Liver (tissue), 9 donors: ENCODE data around the gene RNASE8. TPM values are rescaled to one million over a fixed set of nuclear protein-coding genes. Genes with fewer than 3 reads are reported as not detected.

Source experiments
- DNase-seq: peaks from one replicate; pipeline ENCODE4 v3.0.0-alpha.2; 2017; ENCODE audit warnings: low spot score
- H3K27ac ChIP-seq, 2 donors: one replicate each; pipeline ENCODE4 v1.7.0; 2013; ENCODE audit warnings: inconsistent platforms in 2 of 2, low read length in 2 of 2, control low read depth in 1 of 2, low read depth in 1 of 2, mild to moderate bottlenecking in 1 of 2
- H3K27me3 ChIP-seq, 4 donors: one replicate each; pipeline versions ENCODE4 v1.6.1 to v1.7.0; 2013; ENCODE audit warnings: low read length in 3 of 4, inconsistent platforms in 1 of 4, mild to moderate bottlenecking in 1 of 4, moderate library complexity in 1 of 4; ENCODE audit not compliant: control insufficient read depth in 4 of 4, insufficient read depth in 4 of 4
- H3K36me3 ChIP-seq, 4 donors: one replicate each; pipeline versions ENCODE4 v1.6.1 to v1.7.0; 2013; ENCODE audit warnings: low read length in 3 of 4, mild to moderate bottlenecking in 3 of 4, low read depth in 1 of 4, moderate library complexity in 1 of 4; ENCODE audit not compliant: control insufficient read depth in 4 of 4, insufficient read depth in 3 of 4
- H3K4me1 ChIP-seq, 4 donors: one replicate each; pipeline versions ENCODE4 v1.6.1 to v1.7.0; 2013; ENCODE audit warnings: low read length in 3 of 4, mild to moderate bottlenecking in 3 of 4, moderate library complexity in 1 of 4; ENCODE audit not compliant: control insufficient read depth in 4 of 4, insufficient read depth in 4 of 4
- H3K4me3 ChIP-seq, 3 donors: one replicate each; pipeline versions ENCODE4 v1.6.1 to v1.7.0; 2013; ENCODE audit warnings: low read length in 3 of 3, control low read depth in 1 of 3, low read depth in 1 of 3, mild to moderate bottlenecking in 1 of 3
- H3K9ac ChIP-seq, 2 donors: one replicate each; pipeline ENCODE4 v1.7.0; 2013; ENCODE audit warnings: low read length in 2 of 2, mild to moderate bottlenecking in 2 of 2, moderate library complexity in 2 of 2, control low read depth in 1 of 2, low read depth in 1 of 2
- H3K9me3 ChIP-seq, 4 donors: one replicate each; pipeline versions ENCODE4 v1.6.1 to v1.7.0; 2013; ENCODE audit warnings: low read length in 3 of 4; ENCODE audit not compliant: control insufficient read depth in 4 of 4
- FOXA1 ChIP-seq: IDR thresholded peaks from 2 replicates; pipeline ENCODE4 v1.6.1; 2016; ENCODE audit warnings: antibody characterized with exemption
- FOXA2 ChIP-seq: IDR thresholded peaks from 2 replicates; pipeline ENCODE4 v1.6.1; 2016; ENCODE audit warnings: antibody characterized with exemption
- GABPA ChIP-seq, 2 donors: IDR thresholded peaks in 1 of 2; conservative IDR thresholded peaks in 1 of 2; 2 replicates each; pipeline ENCODE4 v1.6.1; 2016; ENCODE audit warnings: antibody characterized with exemption in 2 of 2, mild to moderate bottlenecking in 1 of 2, moderate library complexity in 1 of 2
- HNF4A ChIP-seq, 2 donors: conservative IDR thresholded peaks; 2 replicates each; pipeline ENCODE4 v1.6.1; 2016; ENCODE audit warnings: antibody characterized with exemption in 2 of 2, mild to moderate bottlenecking in 2 of 2
- HNF4G ChIP-seq: IDR thresholded peaks from 2 replicates; pipeline ENCODE4 v1.6.1; 2016; ENCODE audit warnings: antibody characterized with exemption
- RAD21 ChIP-seq, 2 donors: IDR thresholded peaks; 2 replicates each; pipeline ENCODE4 v1.6.1; 2016; ENCODE audit warnings: antibody characterized with exemption in 2 of 2, mild to moderate bottlenecking in 2 of 2
- TAF1 ChIP-seq: conservative IDR thresholded peaks from 2 replicates; pipeline ENCODE4 v1.6.1; 2016; ENCODE audit warnings: antibody characterized with exemption, mild to moderate bottlenecking
- YY1 ChIP-seq: IDR thresholded peaks from 2 replicates; pipeline ENCODE4 v1.6.1; 2016; ENCODE audit warnings: antibody characterized with exemption, mild to moderate bottlenecking
- WGBS: extraction: QIAGEN DNeasy Blood & Tissue Kit; methylation state at CpG from one replicate; pipeline ENCODE4 v1.1.7; 2013; 5-methylcytosine and 5-hydroxymethylcytosine counted together
- polyA plus RNA-seq, 2 donors: library from polyadenylated mRNA; stranded (reverse) in 1 of 2; unstranded in 1 of 2; fragments of 200-250 nt in 1 of 2; fragments of >200 nt in 1 of 2; fragmentation: Nextera tagmentation in 1 of 2; extraction: Ambion mirVana in 1 of 2; gene quantifications; one replicate each; pipeline versions ENCODE4 v1.2.1 to v1.2.3, GENCODE V29; 2013 to 2015
- total RNA-seq, 2 donors: library from RNA; depleted of rRNA; stranded (reverse); fragments of >200 nt; gene quantifications; one replicate each; pipeline ENCODE4 v1.2.3, GENCODE V29; 2014
- TF ChIP-seq, protein P1 (sequence below): IDR thresholded peaks from 2 replicates; pipeline ENCODE4 v1.6.1; 2016; ENCODE audit warnings: antibody characterized with exemption
- TF ChIP-seq, protein P2 (sequence below): IDR thresholded peaks from 2 replicates; pipeline ENCODE4 v1.6.1; 2016; ENCODE audit warnings: antibody characterized with exemption
- TF ChIP-seq, protein P3 (sequence below): IDR thresholded peaks from 2 replicates; pipeline ENCODE4 v1.6.1; 2016; ENCODE audit warnings: antibody characterized with exemption, mild to moderate bottlenecking
- TF ChIP-seq, protein P4 (sequence below): IDR thresholded peaks from 2 replicates; pipeline ENCODE4 v1.6.1; 2016; ENCODE audit warnings: antibody characterized with exemption
- donor health status: healthy.
- donor health status: healthy.
- donor health status: healthy.
- donor health status: healthy.
- donor health status: healthy.

Gene RNASE8
- total and polyA plus RNA-seq, 4 donors: not detected

DNA sequence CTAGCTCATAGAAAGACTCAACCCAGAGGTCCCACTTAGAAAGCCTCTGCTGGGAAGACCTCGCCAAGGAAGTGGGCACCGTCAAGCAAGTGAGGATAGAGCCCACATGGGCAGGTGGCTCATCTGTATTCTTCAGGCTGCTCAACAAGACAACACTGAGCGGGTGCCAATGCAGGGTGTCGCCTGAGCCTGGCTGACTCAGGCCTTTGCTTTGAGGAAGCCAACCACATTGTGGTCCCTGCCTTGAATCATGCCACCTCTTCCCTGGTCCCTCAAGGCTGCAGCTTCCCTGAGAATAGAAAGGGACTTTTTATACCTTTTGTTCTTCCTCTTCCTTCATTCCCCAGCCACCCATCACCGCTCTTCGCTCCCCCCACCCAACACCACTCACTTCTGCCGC, 20.9 kb upstream of the RNASE8 start:
- no peak overlapping the region for H3K9ac ChIP-seq
- no peaks in the 10 kb centered on the region for H3K36me3 ChIP-seq
- WGBS: 94% methylated on average over 7 of the region's 7 CpGs
- TF ChIP-seq TAF1 (no peak), FOXA1 (no peak), FOXA2 (no peak), RAD21 (IDR thresholded peaks at IDR 0.05) (no peak)
- TF ChIP-seq, protein P1, sequence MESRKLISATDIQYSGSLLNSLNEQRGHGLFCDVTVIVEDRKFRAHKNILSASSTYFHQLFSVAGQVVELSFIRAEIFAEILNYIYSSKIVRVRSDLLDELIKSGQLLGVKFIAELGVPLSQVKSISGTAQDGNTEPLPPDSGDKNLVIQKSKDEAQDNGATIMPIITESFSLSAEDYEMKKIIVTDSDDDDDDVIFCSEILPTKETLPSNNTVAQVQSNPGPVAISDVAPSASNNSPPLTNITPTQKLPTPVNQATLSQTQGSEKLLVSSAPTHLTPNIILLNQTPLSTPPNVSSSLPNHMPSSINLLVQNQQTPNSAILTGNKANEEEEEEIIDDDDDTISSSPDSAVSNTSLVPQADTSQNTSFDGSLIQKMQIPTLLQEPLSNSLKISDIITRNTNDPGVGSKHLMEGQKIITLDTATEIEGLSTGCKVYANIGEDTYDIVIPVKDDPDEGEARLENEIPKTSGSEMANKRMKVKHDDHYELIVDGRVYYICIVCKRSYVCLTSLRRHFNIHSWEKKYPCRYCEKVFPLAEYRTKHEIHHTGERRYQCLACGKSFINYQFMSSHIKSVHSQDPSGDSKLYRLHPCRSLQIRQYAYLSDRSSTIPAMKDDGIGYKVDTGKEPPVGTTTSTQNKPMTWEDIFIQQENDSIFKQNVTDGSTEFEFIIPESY: no peak
- TF ChIP-seq, protein P2, sequence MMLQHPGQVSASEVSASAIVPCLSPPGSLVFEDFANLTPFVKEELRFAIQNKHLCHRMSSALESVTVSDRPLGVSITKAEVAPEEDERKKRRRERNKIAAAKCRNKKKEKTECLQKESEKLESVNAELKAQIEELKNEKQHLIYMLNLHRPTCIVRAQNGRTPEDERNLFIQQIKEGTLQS: no peak
- TF ChIP-seq, protein P3, sequence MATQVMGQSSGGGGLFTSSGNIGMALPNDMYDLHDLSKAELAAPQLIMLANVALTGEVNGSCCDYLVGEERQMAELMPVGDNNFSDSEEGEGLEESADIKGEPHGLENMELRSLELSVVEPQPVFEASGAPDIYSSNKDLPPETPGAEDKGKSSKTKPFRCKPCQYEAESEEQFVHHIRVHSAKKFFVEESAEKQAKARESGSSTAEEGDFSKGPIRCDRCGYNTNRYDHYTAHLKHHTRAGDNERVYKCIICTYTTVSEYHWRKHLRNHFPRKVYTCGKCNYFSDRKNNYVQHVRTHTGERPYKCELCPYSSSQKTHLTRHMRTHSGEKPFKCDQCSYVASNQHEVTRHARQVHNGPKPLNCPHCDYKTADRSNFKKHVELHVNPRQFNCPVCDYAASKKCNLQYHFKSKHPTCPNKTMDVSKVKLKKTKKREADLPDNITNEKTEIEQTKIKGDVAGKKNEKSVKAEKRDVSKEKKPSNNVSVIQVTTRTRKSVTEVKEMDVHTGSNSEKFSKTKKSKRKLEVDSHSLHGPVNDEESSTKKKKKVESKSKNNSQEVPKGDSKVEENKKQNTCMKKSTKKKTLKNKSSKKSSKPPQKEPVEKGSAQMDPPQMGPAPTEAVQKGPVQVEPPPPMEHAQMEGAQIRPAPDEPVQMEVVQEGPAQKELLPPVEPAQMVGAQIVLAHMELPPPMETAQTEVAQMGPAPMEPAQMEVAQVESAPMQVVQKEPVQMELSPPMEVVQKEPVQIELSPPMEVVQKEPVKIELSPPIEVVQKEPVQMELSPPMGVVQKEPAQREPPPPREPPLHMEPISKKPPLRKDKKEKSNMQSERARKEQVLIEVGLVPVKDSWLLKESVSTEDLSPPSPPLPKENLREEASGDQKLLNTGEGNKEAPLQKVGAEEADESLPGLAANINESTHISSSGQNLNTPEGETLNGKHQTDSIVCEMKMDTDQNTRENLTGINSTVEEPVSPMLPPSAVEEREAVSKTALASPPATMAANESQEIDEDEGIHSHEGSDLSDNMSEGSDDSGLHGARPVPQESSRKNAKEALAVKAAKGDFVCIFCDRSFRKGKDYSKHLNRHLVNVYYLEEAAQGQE: no peak
- no peak for DNase-seq
- H3K9me3 ChIP-seq: no peaks in the 10 kb centered on the region
- no peak overlapping the region for H3K4me3 ChIP-seq
- peaks cover 4 to 37% (median 27%) of the 10 kb centered on the region in 4 donors for H3K4me1 ChIP-seq
- no peaks in the 10 kb centered on the region for H3K27me3 ChIP-seq
- no peak overlapping the region for H3K27ac ChIP-seq

DNA sequence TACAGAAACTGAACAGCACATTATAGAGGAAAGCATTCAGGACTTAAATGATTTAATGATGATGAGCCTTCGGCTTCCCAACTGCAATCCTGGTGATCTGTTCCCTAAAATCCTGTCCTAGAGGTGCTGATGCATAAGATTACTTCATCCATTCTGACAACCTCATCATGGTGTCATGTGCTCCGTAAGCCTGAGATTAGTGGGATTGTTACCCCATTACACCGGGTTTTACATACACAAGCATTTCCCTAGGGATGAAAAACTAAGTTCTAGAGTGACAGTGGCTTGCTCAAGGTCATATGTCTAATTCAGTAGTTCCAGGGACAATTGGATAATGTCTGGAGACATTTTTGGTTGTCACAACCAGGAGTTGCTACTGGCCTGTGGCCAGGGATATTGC, 20.5 kb upstream of the RNASE8 start:
- no peak overlapping the region for H3K9ac ChIP-seq
- TF ChIP-seq FOXA2 (no peak), FOXA1 (no peak)
- H3K36me3 ChIP-seq: no peaks in the 10 kb centered on the region
- H3K4me1 ChIP-seq: peaks cover 4 to 42% (median 28%) of the 10 kb centered on the region in 4 donors
- no peak overlapping the region for H3K27ac ChIP-seq
- H3K4me3 ChIP-seq: no peak overlapping the region
- no peaks in the 10 kb centered on the region for H3K27me3 ChIP-seq
- WGBS: 92% methylated on average over 3 of the region's 3 CpGs
- no peak for DNase-seq
- no peaks in the 10 kb centered on the region for H3K9me3 ChIP-seq

DNA sequence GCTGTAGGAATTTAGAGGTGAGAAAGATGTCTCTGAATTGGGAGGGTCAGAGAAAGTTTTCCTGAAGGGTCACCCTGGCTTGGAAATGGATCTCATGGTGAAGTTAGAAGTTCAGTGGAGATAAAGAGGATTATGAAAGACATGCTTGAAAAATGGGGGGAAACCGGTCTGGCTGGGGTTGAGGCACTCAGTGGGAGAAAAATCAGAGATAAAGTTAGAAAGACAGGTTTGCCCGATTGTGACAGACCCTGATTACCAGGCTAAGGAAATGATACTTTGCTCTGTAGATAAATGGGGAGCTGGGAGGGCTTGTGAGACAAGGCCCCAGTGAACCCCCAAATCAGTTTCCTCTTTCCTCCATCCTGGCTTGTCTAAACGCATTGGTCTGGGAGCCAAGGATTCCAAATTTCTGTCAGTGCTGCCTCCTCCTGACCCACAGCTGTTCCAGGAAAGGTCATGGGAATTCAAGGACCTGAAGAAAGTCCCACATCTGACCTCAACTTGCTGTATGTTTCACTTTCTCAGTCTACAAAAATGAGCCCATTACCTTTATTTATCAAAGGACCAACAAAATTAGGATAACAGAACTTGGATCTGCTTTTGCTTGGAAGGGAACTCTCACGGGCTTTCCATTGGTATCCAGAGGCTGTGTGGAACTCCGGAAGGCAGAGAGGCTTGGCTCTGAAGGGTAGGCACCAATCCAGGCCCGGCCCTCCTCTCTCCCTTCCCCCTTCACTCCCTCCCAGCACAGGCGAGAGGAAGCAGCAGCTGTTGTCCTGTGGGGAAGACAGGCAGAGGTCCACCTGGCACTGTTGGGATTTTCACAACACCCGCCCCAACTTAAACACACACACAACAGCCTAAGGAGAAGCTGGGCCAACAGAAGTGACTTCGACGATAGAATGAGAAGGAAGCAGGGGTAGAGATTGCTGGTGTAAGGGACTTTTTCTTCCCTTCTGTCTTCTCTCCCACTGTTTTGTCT, 18.9 kb upstream of the RNASE8 start:
- DNase-seq: no peak
- Histone ChIP-seq H3K36me3 (no peaks in the 10 kb centered on the region), H3K27me3 (no peaks in the 10 kb centered on the region), H3K9ac (peak overlapping the region in 1 of 2 donors; percentile 51), H3K4me1 (peaks cover 8 to 57% (median 43%) of the 10 kb centered on the region in 4 donors), H3K9me3 (no peaks in the 10 kb centered on the region), H3K27ac (peak overlapping the region; percentile 59 to 68), H3K4me3 (no peak overlapping the region)
- whole genome bisulfite sequencing: 16% methylated on average over 10 of the region's 10 CpGs
- peak; percentile 43 to 77 for TF ChIP-seq RAD21 (IDR thresholded peaks at IDR 0.05)
- peak; percentile 61 for TF ChIP-seq YY1
- TF ChIP-seq, protein P1: peak; percentile 53
- TF ChIP-seq TAF1: peak; percentile 55
- peak; percentile 3 for TF ChIP-seq FOXA1
- TF ChIP-seq GABPA (IDR thresholded peaks at IDR 0.05 in 1 of 2, conservative IDR thresholded peaks at IDR 0.05 in 1 of 2): peak; percentile 33 to 67
- peak; percentile 72 to 77 for TF ChIP-seq HNF4A (conservative IDR thresholded peaks at IDR 0.05)
- TF ChIP-seq, protein P3: peak; percentile 29
- peak; percentile 18 for TF ChIP-seq HNF4G
- TF ChIP-seq, protein P4, sequence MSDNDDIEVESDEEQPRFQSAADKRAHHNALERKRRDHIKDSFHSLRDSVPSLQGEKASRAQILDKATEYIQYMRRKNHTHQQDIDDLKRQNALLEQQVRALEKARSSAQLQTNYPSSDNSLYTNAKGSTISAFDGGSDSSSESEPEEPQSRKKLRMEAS: peak; percentile 93
